Measurements from ENCODE around the gene HOXB6.
A peak's percentile ranks its signal among the peaks of the same experiment; 100 is the strongest.

HOXB6 gene

GRCh38 chr17:48571826-48572417 is 32.9 kb downstream of the HOXB6 start:
- no peak overlapping the region for H4K8ac ChIP-seq (ENCODE audit: low read depth, low read length)
- no peak for DNase-seq
- no peak overlapping the region for H3K4me2 ChIP-seq (ENCODE audit: low read length)
- whole genome bisulfite sequencing (ENCODE audit: extremely low coverage, insufficient coverage, low lambda C conversion rate) = no CpG with 5 or more reads among the region's 1 CpG
- no peak overlapping the region for H2AK5ac ChIP-seq (ENCODE audit: low read length)
- H2BK5ac ChIP-seq (ENCODE audit: low read length) = no peak overlapping the region
- H3K79me1 ChIP-seq (ENCODE audit: low read length) = no peaks in the 10 kb centered on the region
- no peak overlapping the region for H3K4me3 ChIP-seq (ENCODE audit: low read length)
- no peak overlapping the region for H3K18ac ChIP-seq (ENCODE audit: low read length)
- H2BK15ac ChIP-seq (replicated peaks; ENCODE audit: low read depth) = no peak overlapping the region
- H3K27ac ChIP-seq (ENCODE audit: low read depth, low read length) = no peak overlapping the region
- H3K9ac ChIP-seq (ENCODE audit: low read length) = no peak overlapping the region
- no peaks in the 10 kb centered on the region for H3K79me2 ChIP-seq (ENCODE audit: control insufficient read depth, insufficient read depth, low read length)
- no peaks in the 10 kb centered on the region for H3K36me3 ChIP-seq (ENCODE audit: control insufficient read depth, insufficient read depth, low read length)
- no peak overlapping the region for H3K56ac ChIP-seq (ENCODE audit: low read length)
- H3K4me1 ChIP-seq (ENCODE audit: control insufficient read depth, low read depth, low read length) = peaks cover 7% of the 10 kb centered on the region
- H3K27me3 ChIP-seq (ENCODE audit: insufficient read depth, low read length, poor library complexity) = peaks cover 83% of the 10 kb centered on the region
- H4K5ac ChIP-seq (ENCODE audit: low read length) = no peak overlapping the region
- no peak overlapping the region for H3K4ac ChIP-seq (ENCODE audit: low read depth, low read length)
- no peak overlapping the region for H3K23ac ChIP-seq (ENCODE audit: low read length)
- no peak overlapping the region for H2BK120ac ChIP-seq (ENCODE audit: low read depth, low read length)

DNA sequence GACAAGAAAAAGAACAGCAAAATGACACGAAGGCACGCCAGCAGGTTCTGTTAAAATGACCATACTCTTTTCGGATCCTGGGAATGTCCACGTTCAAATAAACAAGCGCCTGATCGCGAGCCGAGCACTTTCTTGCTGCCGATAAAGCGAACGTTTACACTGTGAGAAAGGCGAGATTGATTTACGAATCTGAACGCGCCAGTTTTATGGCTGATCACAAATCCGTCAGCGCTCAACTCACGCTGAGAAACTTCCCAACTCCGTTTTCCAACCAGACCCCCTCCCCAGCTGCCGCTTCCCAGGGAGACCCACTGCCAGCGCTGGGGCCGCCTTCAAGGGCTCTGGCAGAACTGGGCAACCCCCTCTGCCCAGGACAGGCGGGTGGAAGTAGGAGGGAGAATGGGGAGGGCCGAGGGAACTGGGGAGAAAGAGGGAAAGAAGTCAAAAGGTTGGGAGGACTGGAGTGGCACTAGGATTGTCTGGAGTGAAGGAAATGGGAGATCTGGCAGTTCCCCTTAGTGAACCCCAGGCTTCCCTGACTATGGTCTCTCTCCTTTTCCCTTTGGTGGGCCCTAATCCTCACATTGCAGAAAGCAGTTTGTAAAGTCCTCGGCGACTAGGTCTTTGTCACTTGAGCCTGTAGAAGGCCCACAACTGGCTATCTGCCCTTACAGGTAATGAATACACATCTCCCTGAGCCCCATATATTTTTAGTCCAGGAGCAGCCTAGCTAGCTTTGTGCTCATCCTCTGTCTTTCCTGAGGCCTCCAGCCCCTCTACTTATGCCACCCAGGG is 33.6 kb downstream of the HOXB6 start:
- peaks cover 84% of the 10 kb centered on the region for H3K27me3 ChIP-seq (ENCODE audit: insufficient read depth, low read length, poor library complexity)
- H2AK5ac ChIP-seq (ENCODE audit: low read length) = no peak overlapping the region
- no peak overlapping the region for H3K4ac ChIP-seq (ENCODE audit: low read depth, low read length)
- H3K56ac ChIP-seq (ENCODE audit: low read length) = no peak overlapping the region
- no peak overlapping the region for H4K8ac ChIP-seq (ENCODE audit: low read depth, low read length)
- no peak for DNase-seq
- H3K18ac ChIP-seq (ENCODE audit: low read length) = no peak overlapping the region
- H3K27ac ChIP-seq (ENCODE audit: low read depth, low read length) = no peak overlapping the region
- no peak overlapping the region for H3K9ac ChIP-seq (ENCODE audit: low read length)
- H3K4me1 ChIP-seq (ENCODE audit: control insufficient read depth, low read depth, low read length) = peaks cover 7% of the 10 kb centered on the region
- WGBS (ENCODE audit: extremely low coverage, insufficient coverage, low lambda C conversion rate) = no CpG with 5 or more reads among the region's 26 CpGs
- no peak overlapping the region for H2BK120ac ChIP-seq (ENCODE audit: low read depth, low read length)
- no peaks in the 10 kb centered on the region for H3K79me2 ChIP-seq (ENCODE audit: control insufficient read depth, insufficient read depth, low read length)
- no peak overlapping the region for H2BK15ac ChIP-seq (replicated peaks; ENCODE audit: low read depth)
- peak overlapping the region; percentile 1 for H3K4me2 ChIP-seq (ENCODE audit: low read length)
- H3K4me3 ChIP-seq (ENCODE audit: low read length) = no peak overlapping the region
- no peak overlapping the region for H3K23ac ChIP-seq (ENCODE audit: low read length)
- H2BK5ac ChIP-seq (ENCODE audit: low read length) = no peak overlapping the region
- H4K5ac ChIP-seq (ENCODE audit: low read length) = no peak overlapping the region
- no peaks in the 10 kb centered on the region for H3K79me1 ChIP-seq (ENCODE audit: low read length)
- no peaks in the 10 kb centered on the region for H3K36me3 ChIP-seq (ENCODE audit: control insufficient read depth, insufficient read depth, low read length)

GRCh38 chr17:48570325-48571023 is 34.3 kb downstream of the HOXB6 start:
- Histone ChIP-seq H3K23ac (ENCODE audit: low read length) (no peak overlapping the region), H2AK5ac (ENCODE audit: low read length) (no peak overlapping the region), H4K8ac (ENCODE audit: low read depth, low read length) (no peak overlapping the region), H3K27ac (ENCODE audit: low read depth, low read length) (no peak overlapping the region), H3K4ac (ENCODE audit: low read depth, low read length) (no peak overlapping the region), H3K18ac (ENCODE audit: low read length) (no peak overlapping the region), H3K4me3 (ENCODE audit: low read length) (no peak overlapping the region), H2BK120ac (ENCODE audit: low read depth, low read length) (no peak overlapping the region), H3K36me3 (ENCODE audit: control insufficient read depth, insufficient read depth, low read length) (no peaks in the 10 kb centered on the region), H3K79me1 (ENCODE audit: low read length) (no peaks in the 10 kb centered on the region), H2BK5ac (ENCODE audit: low read length) (no peak overlapping the region), H3K4me2 (ENCODE audit: low read length) (no peak overlapping the region), H3K79me2 (ENCODE audit: control insufficient read depth, insufficient read depth, low read length) (no peaks in the 10 kb centered on the region), H4K5ac (ENCODE audit: low read length) (no peak overlapping the region), H3K27me3 (ENCODE audit: insufficient read depth, low read length, poor library complexity) (peaks cover 84% of the 10 kb centered on the region), H3K56ac (ENCODE audit: low read length) (no peak overlapping the region), H3K9ac (ENCODE audit: low read length) (no peak overlapping the region), H2BK15ac (replicated peaks; ENCODE audit: low read depth) (no peak overlapping the region), H3K4me1 (ENCODE audit: control insufficient read depth, low read depth, low read length) (peaks cover 7% of the 10 kb centered on the region)
- no CpG with 5 or more reads among the region's 19 CpGs for WGBS (ENCODE audit: extremely low coverage, insufficient coverage, low lambda C conversion rate)
- DNase-seq = peak; percentile 90

GRCh38 chr17:48569674-48570324 is 35.0 kb downstream of the HOXB6 start:
- Histone ChIP-seq H2AK5ac (ENCODE audit: low read length) (no peak overlapping the region), H3K79me2 (ENCODE audit: control insufficient read depth, insufficient read depth, low read length) (no peaks in the 10 kb centered on the region), H3K27me3 (ENCODE audit: insufficient read depth, low read length, poor library complexity) (peaks cover 84% of the 10 kb centered on the region), H2BK15ac (replicated peaks; ENCODE audit: low read depth) (no peak overlapping the region), H4K8ac (ENCODE audit: low read depth, low read length) (no peak overlapping the region), H2BK5ac (ENCODE audit: low read length) (no peak overlapping the region), H2BK120ac (ENCODE audit: low read depth, low read length) (no peak overlapping the region), H3K23ac (ENCODE audit: low read length) (no peak overlapping the region), H3K27ac (ENCODE audit: low read depth, low read length) (no peak overlapping the region), H3K9ac (ENCODE audit: low read length) (no peak overlapping the region), H3K4ac (ENCODE audit: low read depth, low read length) (no peak overlapping the region), H3K56ac (ENCODE audit: low read length) (no peak overlapping the region), H3K36me3 (ENCODE audit: control insufficient read depth, insufficient read depth, low read length) (no peaks in the 10 kb centered on the region), H3K18ac (ENCODE audit: low read length) (no peak overlapping the region), H3K4me3 (ENCODE audit: low read length) (no peak overlapping the region), H3K4me1 (ENCODE audit: control insufficient read depth, low read depth, low read length) (peaks cover 7% of the 10 kb centered on the region), H4K5ac (ENCODE audit: low read length) (no peak overlapping the region), H3K79me1 (ENCODE audit: low read length) (no peaks in the 10 kb centered on the region), H3K4me2 (ENCODE audit: low read length) (no peak overlapping the region)
- no peak for DNase-seq
- no CpG with 5 or more reads among the region's 6 CpGs for WGBS (ENCODE audit: extremely low coverage, insufficient coverage, low lambda C conversion rate)

DNA sequence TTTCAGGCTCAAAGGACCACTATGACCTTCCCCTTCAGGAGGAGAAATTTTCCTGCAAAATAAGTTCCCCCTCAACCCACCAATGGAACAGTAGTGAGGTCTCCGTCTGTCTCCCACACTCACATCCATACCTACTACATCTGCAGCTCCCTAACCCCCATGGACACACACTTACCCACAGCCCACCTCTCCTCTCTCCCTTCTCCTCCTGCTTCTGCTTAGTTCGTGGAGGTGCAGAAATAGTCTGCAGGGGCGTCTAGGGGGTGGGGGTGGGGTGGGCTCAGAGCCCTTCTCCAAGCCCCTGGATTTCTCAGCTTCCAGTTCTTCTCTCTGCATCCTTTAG is 35.6 kb downstream of the HOXB6 start:
- Histone ChIP-seq H3K4me3 (ENCODE audit: low read length) (no peak overlapping the region), H3K56ac (ENCODE audit: low read length) (no peak overlapping the region), H3K9ac (ENCODE audit: low read length) (no peak overlapping the region), H2AK5ac (ENCODE audit: low read length) (no peak overlapping the region), H3K36me3 (ENCODE audit: control insufficient read depth, insufficient read depth, low read length) (no peaks in the 10 kb centered on the region), H3K4ac (ENCODE audit: low read depth, low read length) (no peak overlapping the region), H4K5ac (ENCODE audit: low read length) (no peak overlapping the region), H4K8ac (ENCODE audit: low read depth, low read length) (no peak overlapping the region), H2BK15ac (replicated peaks; ENCODE audit: low read depth) (no peak overlapping the region), H3K4me2 (ENCODE audit: low read length) (no peak overlapping the region), H2BK120ac (ENCODE audit: low read depth, low read length) (no peak overlapping the region), H3K4me1 (ENCODE audit: control insufficient read depth, low read depth, low read length) (peaks cover 7% of the 10 kb centered on the region), H3K18ac (ENCODE audit: low read length) (no peak overlapping the region), H2BK5ac (ENCODE audit: low read length) (no peak overlapping the region), H3K27ac (ENCODE audit: low read depth, low read length) (no peak overlapping the region), H3K79me2 (ENCODE audit: control insufficient read depth, insufficient read depth, low read length) (no peaks in the 10 kb centered on the region), H3K23ac (ENCODE audit: low read length) (no peak overlapping the region), H3K79me1 (ENCODE audit: low read length) (no peaks in the 10 kb centered on the region), H3K27me3 (ENCODE audit: insufficient read depth, low read length, poor library complexity) (peaks cover 83% of the 10 kb centered on the region)
- no peak for DNase-seq
- WGBS (ENCODE audit: extremely low coverage, insufficient coverage, low lambda C conversion rate) = no CpG with 5 or more reads among the region's 3 CpGs

Data from mesendoderm (in vitro differentiated cells).